Activated T-cell treated with anti-CD3 and anti-CD28 coated beads for 24 hours (primary cell): ENCODE measurements around the gene HDAC11.
"Not testable (repeated sequence)": the region's sequence is repeated elsewhere in the genome, so short reads cannot be mapped to it uniquely, and the experiment has no call there.

Experiments used
- DNase-seq: peaks from one replicate; pipeline ENCODE4 v3.0.0-alpha.2; 2020; ENCODE audit warnings: low read depth

The HDAC11 gene

GRCh38 chr3:13479582-13480339, at the start of gene HDAC11:
HDAC11 (plus strand) TSS chr3:13480306; CDS start chr3:13480348, 42 bp downstream.
- DNase-seq = peak; percentile 97

- DNase-seq = not testable (repeated sequence)
Measured at GRCh38 chr3:13430411-13430875, 49.7 kb upstream of the HDAC11 start.

DNA sequence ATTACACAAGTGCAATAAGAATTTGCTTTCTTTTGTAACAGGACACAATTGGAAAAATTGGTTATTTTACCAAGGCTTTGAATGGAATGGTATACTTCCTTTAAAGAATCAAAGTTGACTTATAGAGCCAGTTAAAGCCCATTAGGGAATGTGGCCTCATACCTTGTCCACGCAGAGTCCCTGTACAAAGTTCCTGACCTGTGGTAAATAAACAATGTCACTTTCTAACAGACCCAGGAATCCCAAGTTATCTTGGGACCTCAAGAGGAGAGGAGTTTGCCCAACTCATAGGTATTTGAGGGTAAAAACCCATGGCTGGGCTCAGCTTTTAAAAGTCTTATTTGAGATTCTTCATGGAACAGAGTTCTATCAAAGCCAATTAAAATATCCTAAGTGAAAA, 48.0 kb upstream of the HDAC11 start:
- no peak for DNase-seq

GRCh38 chr3:13433912-13434311, 46.2 kb upstream of the HDAC11 start:
- DNase-seq = no peak

DNA sequence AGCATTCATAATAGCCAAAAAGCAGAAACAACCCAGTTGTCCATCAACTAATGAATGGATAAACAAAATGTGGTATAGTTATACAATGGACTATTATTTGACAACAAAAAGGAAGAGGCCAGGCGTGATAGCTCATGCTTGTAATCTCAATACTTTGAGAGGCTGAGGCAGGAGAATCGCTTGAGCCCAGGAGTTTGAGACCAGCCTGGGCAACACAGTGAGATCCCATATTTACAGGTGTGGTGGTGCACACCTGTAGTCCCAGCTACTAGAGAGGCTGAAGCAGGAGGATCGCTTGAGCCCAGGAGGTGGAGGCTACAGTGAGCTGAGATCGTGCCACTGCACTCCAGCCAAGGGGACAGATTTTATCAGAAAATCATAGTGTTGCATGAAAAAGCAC, 43.9 kb upstream of the HDAC11 start:
- not testable (repeated sequence) for DNase-seq

GRCh38 chr3:13440204-13440817, 39.8 kb upstream of the HDAC11 start:
- DNase-seq = no peak

DNA sequence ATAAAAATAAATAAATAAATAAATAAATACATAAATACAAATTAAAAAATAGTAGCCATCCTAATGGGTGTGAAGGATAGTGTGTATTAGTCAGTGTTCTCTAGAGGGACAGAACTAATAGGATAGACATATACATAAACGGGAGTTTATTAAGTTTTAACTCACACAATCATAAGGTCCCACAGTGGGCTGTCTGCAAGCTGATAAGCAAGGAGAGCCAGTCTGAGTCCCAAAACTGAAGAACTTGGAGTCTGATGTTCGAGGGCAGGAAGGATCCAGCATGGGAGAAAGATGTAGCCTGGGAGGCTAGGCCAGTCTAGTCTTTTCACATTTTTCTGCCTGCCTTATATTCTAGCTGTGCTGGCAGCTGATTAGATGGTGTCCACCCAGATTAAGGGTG, 37.2 kb upstream of the HDAC11 start:
- DNase-seq = not testable (repeated sequence)

DNA sequence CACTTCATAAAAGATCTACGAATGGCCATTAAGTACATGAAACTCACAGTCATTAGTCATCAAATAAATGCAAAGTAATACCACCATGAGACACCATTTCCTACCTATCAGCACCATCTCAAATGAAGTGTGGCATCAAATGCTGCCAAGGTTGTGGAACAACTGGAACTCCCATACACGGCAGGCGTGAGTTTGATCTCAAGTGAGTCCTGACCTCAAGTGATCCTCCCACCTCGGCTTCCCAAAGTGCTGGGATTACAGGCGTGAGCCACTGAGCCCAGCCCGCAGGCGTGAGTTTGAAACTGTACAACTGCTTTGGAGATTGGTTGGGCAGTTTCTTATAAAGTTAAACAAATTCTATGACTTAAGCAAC, 28.8 kb upstream of the HDAC11 start:
- DNase-seq = peak; percentile 28

DNA sequence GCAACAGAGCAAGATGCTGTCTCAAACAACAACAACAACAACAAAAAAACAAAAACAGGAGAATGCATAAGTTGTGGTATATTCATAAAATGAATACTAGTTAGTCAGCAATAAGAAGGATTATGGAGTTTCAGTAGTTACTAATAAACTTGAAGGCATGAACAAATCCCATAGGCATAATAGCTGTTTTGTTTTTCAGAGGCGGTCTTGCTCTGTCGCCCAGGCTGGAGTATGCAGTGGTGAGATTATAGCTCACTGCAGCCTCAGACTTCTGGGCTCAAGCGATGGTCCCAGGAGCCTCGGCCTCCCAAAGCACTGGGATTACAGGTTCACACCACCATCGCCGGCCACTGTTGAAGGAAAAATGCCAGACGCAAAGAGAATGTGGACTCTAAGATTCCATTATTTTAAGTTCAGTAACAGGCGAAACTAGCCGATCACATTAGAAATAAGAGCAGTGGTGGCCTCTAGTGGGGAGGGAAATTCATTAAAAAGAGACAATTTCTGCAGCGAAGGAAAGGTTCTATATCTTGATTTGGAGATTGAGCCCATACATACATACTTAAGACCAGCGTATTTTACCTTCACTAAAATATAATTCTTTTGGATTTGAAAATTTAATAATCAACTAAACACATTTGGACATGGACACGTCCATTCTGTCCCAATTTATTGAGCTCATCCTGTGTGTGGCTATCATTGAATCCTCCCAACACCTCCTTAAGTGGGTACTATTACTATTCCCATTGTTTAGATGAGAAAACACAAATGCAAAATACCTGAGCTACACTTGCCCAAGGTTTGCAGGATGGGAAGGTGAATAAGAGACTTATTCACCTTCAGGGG, 27.4 kb upstream of the HDAC11 start:
- peak; percentile 17 for DNase-seq

- DNase-seq = no peak
Measured at GRCh38 chr3:13455644-13456043, 24.5 kb upstream of the HDAC11 start.

- DNase-seq = no peak
Measured at GRCh38 chr3:13457593-13457992, 22.5 kb upstream of the HDAC11 start.

- DNase-seq = no peak
Measured at GRCh38 chr3:13459605-13460340, 20.3 kb upstream of the HDAC11 start.

- DNase-seq = no peak
Measured at GRCh38 chr3:13460341-13460736, 19.8 kb upstream of the HDAC11 start.

DNA sequence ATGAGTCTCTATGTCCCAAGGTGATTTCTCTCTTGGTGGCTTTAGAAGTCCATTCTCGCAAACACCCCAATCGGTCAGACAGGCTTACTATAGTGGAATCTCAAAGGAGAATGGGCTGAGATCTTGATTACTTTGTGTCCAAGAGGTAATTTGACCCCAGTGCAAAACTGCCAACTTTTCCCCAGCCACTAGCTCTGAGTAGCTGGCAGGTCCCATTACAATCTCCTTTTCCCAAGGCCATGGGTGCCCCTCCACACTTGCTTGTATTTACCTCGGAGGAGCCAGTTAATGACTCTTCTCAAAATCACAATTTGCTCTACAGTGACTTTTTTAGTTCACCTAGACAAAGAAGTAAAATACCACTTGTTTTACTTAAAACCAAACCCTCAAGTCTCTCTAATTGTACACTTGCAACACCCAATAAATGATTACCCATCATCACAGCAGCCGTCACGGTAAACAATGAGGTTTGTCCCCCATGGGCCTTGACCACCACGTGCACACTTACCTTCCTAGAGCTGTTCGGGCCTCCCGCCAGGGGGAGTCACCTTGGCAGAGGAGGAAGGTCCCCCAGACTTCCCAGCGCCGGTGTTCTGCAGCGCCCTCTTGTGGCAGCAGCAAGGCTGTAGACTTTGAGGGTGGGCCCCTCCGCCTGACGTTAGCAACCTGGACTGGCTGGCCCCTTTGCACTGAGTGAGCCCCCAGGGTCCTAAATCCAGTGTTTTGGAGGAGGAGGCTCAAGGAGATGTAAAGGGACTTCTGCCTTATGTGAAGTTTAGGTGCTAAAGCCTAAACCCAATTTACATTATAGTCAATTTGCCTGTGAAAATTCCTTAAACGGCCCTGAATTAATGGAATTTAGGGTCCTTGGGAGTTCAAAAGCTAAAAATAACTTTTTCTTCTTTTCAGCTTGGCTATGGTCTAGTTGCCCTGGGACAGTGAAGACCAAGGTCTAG, 18.7 kb upstream of the HDAC11 start:
- DNase-seq = peak; percentile 65

DNA sequence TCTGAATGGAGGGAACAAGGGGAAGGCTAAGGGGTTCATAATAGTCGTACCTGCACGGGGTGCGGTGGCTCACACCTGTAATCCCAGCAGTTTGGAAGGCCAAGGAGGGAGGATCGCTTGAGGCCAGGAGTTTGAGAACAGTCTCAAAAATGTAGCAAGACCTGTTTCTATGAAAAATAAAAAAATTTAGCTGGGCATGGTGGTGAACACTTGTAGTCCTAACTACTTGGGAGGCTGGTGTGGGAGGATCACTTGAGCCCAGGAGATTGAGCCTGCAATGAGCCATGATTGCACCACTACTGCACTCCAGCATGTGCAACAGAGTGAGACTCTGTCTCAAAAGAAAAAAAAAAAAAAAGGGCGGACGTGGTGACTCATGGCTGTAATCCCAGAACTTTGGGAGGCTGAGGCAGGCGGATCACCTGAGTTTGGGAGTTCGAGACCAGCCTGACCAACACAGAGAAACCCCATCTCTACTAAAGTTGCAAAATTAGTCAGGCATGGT, 17.9 kb upstream of the HDAC11 start:
- DNase-seq = no peak

DNA sequence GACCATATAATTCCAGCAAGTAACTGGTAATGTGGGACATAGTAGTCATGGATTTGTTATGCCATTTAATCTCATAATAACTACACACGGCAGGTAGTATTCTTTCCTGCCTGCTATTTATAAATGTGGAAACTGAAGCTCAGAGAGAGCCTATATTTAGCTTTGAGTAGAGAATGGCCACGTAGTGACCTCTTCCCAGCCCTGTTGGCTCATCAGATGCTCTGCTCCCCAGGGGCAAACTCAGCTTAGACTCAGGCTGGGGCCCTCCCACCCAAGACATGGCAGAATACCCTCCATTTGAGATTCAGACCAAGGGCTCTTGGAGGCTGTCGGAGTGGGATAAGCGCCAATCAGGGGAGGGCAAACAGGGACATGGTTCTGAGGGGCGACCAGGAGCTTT, 17.3 kb upstream of the HDAC11 start:
- no peak for DNase-seq

- DNase-seq = no peak
Measured at GRCh38 chr3:13463618-13464400, 16.3 kb upstream of the HDAC11 start.

- DNase-seq = no peak
Measured at GRCh38 chr3:13465236-13465873, 14.8 kb upstream of the HDAC11 start.

DNA sequence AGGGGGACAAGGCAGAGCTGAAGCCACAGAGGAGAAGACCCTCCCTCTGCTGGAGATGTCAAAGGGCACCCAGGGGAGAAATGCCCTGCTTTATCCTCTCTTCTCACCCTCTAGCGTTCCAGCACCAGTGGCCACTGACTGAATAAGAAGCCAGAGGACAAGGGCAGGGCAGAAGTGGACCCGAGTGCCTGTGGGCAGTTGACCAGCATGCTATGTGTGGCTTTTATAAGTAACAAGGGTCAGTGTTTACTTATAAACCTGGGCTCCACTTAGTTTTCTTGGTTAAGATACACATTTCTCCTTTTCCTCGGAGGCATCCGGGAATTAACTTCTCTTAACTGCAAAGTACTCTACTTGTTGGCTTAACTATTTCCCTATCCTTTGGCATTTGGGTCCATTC, 13.3 kb upstream of the HDAC11 start:
- DNase-seq = no peak
